Activated gamma-delta T cell treated with Interleukin-2 at 50 U/mL for 16 hours (primary cell): ENCODE measurements around the gene VAMP3.
A peak's percentile ranks its signal among the peaks of the same experiment; 100 is the strongest.

Experiments used
- DNase-seq: peaks from one replicate; pipeline ENCODE4 v3.0.0-alpha.2; 2020

The VAMP3 gene

DNA sequence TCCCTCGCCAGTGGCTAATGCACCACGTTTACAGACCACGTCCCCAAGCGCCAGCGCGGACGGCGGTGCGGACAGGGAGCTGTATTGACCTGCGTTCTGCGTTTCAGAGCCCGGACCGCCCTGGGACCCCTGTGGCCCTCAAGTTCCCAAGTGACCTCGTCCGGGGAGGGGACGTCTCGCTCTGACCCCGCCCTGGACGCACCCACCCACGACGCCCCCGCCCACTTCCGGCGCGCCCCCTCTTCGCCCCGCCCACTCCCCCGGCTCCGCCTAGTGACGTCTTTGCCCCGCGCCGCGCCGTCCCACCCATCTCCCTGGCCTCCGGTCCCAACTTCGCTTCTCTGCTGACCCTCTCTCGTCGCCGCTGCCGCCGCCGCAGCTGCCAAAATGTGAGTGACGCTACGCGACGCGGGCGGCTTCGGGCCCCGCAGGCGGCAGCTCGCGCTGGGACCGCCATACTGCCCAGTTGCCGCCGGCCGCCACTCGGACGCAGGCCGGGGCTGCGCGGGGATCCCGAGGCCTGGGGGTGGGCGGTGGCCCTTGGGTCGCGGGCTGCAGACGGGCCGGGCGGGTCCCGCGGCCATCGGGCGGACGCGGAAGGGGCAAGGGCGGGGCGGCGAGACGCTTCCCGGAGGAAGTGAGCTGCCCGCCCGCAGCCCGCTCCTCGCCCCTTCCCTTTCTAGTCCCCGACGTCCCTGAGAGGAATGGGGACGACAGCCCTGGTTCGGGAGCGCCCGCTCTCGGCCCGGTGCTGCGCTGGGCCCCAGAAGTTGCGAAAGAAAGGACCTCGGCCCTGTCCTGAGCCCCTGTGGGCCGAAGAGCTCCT, at the start of gene VAMP3:
TSS of gene VAMP3 (plus strand) at position 300 of the 826 bp plus-strand sequence. CDS start at position 388, 88 bp downstream.
- peak; percentile 86 for DNase-seq

DNA sequence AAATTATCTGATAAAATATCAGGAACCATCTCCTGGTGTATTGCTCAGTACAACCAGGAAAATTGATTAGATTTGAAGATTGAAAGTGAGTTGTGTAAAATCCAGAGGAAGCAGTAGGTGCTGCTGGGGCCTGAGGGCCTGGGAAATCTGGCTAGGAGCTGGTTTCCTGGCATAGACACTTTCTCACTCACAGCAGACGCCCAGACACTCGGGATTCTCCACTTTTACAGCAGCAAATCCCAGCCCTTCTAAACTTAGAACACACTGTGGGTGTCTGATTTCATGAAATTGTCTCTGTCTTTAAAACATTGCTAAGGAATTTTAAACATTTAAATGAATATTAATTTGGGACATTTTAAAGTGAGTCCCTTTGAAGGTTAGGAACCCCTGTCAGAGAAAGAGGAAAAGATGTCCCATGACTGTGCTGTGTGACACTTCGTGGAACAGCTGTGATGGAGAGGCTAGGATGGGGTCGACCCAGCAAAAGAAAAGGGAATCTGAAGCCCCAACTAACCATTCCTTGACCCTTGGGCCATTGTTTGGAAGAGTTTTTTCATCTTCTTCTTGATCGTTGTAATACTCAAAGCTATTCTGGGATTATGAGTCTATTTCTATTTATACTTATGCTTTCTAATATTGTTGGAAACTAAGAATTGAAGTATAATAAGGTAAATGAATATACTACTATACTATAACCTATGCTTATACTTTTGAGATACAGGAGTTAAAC, 49.0 kb upstream of the VAMP3 start:
- DNase-seq = no peak

GRCh38 chr1:7722670-7723012, 48.5 kb upstream of the VAMP3 start:
- no peak for DNase-seq

DNA sequence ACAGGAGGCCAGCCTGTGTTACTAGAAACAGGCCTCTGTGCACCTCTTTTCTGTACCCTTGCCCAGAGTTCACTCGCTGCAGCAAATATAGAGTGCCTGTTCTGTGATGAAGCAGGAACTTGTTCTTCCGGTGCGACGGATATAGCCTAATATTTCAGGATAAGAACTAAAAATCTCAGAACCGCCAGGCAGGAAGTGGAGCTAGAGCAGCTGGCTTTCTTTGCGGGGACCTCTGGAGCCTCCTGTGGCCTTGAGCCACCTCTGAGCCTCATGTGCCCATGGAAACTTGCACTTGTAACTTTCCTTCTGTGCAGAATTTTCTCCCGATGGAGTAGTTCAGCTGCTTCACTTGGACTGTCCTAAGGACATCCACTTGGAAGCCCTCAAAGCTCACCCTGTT, 44.5 kb upstream of the VAMP3 start:
- DNase-seq = no peak

DNA sequence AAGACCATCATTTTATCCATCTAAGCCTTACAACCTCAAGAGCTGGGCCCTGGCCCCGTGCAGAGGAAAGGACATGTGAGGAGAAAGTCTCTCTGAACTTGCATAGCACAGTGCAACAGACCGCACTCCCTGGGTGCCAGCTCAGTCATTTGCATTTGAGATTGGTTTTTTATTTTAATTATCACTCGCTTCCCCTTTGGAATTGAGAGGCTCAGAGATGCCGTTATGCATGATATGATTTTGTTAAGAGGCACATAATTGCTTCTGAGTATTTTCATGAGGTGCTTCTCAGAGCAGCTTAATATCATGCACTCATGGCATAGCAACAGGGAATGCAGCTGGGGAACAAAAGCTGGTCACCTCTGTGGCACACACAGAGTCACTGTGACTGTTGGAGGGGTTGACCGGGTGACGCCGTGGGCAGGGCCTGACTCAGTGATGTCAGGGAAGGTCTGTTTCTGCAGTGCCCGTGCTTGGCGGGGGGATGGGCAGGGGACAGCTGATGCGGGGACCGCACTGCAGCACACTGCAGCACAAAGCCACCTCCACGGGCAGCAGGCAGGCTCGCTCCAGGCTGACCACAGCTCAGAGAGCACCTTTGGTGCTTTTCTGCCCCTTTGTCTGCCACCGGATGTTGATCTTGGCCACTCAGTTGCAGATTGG, 43.2 kb upstream of the VAMP3 start:
- no peak for DNase-seq

GRCh38 chr1:7729761-7730160, 41.3 kb upstream of the VAMP3 start:
- no peak for DNase-seq

DNA sequence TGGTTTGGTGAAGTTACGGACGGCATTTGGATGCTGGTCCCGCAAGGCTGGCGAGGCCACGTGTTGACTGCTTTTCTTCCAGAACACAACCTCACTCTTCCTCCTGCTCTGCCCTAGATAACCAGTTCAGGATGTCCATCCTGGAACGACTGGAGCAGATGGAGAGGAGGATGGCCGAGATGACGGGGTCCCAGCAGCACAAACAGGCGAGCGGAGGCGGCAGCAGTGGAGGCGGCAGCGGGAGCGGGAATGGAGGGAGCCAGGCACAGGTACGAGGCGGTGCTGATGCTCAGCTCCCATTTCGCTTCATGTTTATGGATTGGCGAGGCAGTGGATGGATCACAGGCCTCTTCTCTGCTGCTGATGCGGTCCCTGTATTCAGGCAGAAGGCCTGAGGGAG, 38.8 kb upstream of the VAMP3 start:
- no peak for DNase-seq

DNA sequence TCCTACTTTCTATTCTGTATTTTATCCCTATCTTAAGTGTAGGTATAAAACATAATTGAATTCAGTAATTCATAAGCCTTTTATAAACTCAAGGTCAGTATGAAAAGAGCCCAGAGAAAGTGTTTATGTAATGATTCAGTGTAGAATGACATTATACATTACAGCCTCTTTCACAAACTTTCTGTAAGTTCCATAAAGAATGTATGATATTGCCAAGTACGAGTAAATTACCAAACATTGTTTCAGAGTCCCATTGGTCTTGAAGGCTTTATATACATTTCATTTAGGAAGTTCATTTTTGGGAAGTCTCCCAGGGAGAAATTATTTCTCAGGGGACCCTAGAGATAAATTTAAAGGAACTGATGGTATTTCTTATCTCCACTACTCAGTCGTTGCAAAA, 37.8 kb upstream of the VAMP3 start:
- no peak for DNase-seq

DNA sequence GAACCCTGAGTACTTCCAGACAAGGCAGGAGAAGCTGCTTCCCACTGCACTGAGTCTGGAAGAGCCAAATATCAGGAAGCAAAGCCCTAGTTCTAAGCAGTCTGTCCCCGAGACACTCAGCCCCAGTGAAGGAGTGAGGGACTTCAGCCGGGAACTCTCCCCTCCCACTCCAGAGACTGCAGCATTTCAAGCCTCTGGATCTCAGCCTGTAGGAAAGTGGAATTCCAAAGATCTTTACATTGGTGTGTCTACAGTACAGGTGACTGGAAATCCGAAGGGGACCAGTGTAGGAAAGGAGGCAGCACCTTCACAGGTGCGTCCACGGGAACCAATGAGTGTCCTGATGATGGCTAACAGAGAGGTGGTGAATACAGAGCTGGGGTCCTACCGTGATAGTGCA, 33.1 kb upstream of the VAMP3 start:
- no peak for DNase-seq

DNA sequence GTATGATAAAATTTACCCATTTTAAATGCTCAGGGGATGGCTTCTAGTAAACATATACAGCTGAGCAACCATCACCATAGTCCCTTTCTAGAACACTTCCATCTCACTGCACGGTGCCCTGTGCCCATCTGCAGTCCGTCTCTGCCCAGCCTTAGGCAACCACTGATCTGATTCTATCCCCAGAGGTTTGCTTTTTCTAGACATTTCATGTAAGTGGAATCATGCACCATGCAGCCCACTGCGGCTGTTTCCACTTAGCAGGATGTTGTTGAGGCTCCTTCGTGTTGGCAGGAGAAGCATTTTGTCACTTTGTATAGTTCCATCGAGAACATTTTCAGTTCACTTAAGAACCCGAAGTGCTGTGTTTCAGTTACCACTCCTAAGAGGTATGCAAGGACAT, 27.8 kb upstream of the VAMP3 start:
- DNase-seq = no peak

DNA sequence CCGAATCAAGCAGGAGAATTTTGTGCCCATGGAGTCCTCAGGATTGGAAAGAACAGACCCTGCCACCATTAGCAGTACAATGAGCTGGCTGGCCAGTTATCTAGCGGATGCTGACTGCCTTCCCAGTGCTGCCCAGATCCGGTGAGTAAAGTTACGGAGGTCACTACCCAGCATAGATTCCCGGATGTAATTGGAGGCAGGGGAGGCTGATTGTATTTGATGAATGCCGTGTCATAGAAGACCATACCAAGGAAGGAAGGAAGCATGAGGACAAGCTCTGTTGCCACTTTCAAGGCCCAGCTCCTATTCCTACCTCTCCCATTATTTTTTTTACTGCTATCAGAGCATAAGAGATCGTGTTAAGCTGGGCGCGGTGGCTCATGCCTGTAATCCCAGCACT, 26.2 kb upstream of the VAMP3 start:
- DNase-seq = no peak

GRCh38 chr1:7745783-7746182, 25.3 kb upstream of the VAMP3 start:
- no peak for DNase-seq

- no peak for DNase-seq
Observed at GRCh38 chr1:7747605-7748004, 23.5 kb upstream of the VAMP3 start.

- DNase-seq = no peak
Observed at GRCh38 chr1:7749126-7749525, 22.0 kb upstream of the VAMP3 start.

DNA sequence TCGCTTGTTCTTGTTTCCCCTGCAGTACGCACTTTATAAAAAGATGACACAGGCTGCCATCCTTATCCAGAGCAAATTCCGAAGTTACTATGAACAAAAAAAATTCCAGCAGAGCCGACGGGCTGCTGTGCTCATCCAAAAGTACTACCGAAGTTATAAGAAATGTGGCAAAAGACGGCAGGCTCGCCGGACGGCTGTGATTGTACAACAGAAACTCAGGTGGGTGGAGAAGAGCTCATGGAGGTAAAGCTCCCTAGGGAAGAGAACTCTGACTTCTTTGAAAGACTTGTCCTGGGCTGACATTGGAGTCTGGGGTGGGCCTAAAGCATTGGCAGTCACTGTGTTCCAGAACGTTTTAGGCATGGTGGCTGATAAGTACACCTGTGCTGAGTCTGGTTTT, 19.9 kb upstream of the VAMP3 start:
- DNase-seq = no peak

- peak; percentile 43 for DNase-seq
Observed at GRCh38 chr1:7752512-7753417, 18.3 kb upstream of the VAMP3 start.

GRCh38 chr1:7753641-7754040, 17.5 kb upstream of the VAMP3 start:
- no peak for DNase-seq

DNA sequence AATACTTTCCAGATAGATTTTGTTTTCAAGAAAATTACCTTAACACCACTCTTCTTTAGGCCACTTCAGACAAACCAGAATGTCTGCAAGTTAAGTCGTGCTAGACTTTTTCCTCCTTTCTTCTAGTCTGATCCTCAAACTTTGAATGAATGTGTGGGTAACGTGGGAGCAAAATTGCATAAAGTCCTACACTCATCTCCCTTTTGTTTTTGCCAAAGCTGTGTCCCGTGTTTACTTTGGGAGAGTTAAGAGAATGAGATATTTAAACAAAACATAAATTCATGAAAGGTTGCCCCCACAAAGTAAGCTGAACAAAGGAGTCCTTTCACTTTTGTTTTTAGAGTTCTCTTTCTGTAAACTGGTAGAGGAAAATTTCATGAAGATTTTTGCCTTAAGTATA, 16.9 kb upstream of the VAMP3 start:
- no peak for DNase-seq

DNA sequence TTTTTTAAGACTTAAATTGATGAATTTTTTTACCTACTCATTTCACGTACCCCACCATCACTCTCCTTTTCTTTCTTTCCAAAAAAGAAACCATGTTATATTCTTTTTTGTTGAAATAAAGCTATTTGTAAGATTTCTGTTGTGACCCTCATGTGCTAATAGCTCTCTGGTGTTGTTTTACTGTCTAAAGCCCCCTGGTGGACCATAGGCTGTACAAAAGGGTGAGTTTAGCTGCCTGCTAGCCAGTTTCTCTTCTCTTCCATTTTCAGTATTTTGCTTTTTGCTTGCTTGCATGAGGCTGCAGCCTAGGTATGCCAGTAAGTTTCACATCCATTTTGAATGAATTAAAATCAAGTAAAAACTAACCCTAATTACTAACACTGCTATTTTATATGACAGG, 15.6 kb upstream of the VAMP3 start:
- DNase-seq = no peak

DNA sequence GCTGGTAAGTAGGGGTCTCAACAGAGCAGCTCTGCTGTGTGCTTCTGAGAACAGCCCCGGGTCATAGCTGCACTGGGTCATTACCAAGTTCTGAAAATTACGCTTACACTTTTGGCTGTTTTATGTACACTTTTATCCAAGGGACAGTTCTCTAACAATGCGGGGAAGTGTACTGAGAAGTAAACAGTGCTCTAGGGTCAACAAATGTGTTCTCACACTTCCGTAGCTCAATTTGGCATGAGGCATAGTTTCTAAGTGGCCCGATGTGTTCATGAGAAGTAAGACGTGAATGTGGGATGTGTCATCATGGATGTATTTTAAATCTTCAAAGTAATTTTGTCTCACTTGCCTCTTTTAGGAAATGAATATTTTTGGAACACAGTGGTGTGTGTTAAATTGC, 10.9 kb upstream of the VAMP3 start:
- DNase-seq = no peak

DNA sequence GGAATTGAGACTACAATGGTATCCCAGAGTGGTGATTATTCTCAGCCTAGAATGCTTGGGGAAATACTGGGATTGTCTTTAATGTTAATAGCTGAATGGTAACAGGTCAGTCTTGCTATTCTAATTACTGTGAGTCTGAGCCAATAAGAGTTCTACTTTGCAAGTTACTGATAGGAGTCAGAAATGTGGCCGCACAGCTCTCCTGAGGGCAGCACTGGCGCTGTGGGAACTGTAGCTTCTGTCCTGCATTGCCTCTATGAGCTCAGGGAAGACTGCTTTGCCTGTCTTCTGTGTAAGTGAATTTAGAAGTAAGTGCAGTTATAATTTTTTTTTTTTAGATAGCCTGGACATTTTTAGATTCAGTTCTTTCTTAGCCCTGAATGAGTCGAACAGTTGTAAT, 10.0 kb upstream of the VAMP3 start:
- DNase-seq = no peak

GRCh38 chr1:7767176-7767575, 3.9 kb upstream of the VAMP3 start:
- no peak for DNase-seq

DNA sequence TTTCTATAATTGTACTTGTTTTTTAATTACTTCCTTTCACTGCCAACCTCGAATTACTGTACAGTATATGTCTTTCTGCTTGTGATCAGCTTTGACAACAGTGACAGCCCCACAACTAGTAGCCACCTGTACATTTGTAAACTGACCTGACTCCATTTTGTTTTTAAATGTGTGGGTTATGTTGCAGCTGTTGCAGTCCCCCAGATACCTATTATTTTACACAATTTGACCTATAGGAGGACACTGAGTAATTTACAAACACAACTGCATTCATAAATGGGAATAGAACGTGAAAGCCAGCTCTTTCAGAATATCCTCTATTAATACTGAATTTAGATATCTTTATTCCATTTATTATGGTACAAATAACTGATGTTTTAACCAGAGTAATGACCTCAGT, 2.5 kb upstream of the VAMP3 start:
- no peak for DNase-seq
